ENCODE data around the gene PEX6. TPM values are rescaled to one million over a fixed set of nuclear protein-coding genes. Genes with fewer than 3 reads are reported as not detected.
"Not testable (repeated sequence)": the region's sequence is repeated elsewhere in the genome, so short reads cannot be mapped to it uniquely, and the experiment has no call there.

Gene PEX6
- polyA plus RNA-seq, 5 donors, result 12.8 to 23.9 (median 17.8) TPM

DNA sequence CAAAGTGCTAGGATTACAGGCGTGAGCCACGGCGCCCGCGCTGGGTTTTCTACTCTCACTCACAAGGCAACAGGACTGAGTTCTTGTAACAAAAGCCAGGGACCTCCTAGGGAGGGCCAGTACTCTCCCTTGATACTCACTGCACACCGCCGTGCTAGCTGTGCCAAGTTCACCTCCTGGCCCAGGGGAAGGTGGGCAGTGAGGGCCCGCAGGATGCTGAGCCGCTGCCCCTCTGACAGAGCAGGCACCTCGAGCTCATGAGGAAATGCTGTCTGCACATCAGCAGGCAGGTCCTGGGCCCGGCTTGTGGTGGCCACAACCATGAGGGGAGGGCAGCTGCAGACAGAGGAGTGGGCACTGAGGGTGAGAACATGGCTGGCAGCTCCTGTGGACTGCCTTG, 11.8 kb downstream of the PEX6 start:
- DNase-seq, result no peak

DNA sequence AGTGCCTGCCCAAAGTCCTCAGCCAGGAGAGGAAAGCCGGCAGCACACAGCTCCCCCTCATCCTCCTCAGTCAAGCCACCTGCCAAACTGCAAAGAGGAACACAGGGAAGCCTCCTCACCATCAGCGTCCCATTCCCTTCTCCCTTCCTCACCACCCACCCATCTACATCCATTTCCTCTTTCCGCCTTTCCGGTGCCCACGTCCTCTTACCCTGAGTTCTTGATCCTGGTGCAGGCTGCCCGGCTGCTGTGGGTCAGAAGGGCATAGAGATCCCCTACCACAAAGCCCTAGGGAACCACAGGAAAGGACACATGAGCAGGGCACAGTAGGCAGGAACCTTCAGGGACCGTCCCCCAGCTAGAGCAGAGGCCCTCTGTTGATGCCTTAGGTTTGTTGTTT, 12.4 kb downstream of the PEX6 start:
- DNase-seq, result no peak

DNA sequence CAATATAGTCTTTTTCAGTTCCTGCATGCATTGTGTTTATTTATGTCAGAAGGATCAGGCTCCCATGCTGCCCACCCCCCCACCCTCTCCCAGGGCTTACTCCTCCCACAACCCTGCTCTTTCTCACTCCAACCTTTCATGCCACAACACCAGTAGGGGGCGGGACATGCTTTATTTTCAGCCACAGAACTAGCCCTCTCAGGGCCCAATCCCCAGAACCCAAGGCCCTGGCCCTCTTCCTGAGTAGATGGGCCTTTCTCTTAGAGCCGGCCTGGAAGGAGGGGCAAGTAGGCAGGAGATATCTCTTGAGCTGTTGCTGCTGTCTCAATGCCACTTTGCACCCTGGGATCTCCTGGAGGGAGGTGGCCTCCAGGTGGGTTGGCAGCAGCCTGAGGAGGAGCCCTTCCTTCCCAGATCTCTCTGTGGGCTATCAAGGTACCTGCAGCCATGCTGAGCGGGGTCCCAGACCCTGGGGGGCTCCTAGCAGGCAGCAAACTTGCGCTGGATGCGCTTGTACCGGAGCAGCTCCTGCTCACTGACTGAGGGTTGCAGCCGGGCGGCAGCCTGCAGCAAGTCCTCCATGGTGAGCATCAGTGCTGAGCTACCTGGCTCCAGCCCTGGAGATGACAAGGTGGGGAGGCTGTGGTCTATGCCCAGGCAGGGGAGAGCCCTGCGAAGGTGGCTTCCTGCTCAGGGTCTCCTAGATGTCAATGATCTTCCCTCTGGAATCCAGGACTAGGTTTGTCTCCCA, 15.0 kb downstream of the PEX6 start:
- no peak for DNase-seq

DNA sequence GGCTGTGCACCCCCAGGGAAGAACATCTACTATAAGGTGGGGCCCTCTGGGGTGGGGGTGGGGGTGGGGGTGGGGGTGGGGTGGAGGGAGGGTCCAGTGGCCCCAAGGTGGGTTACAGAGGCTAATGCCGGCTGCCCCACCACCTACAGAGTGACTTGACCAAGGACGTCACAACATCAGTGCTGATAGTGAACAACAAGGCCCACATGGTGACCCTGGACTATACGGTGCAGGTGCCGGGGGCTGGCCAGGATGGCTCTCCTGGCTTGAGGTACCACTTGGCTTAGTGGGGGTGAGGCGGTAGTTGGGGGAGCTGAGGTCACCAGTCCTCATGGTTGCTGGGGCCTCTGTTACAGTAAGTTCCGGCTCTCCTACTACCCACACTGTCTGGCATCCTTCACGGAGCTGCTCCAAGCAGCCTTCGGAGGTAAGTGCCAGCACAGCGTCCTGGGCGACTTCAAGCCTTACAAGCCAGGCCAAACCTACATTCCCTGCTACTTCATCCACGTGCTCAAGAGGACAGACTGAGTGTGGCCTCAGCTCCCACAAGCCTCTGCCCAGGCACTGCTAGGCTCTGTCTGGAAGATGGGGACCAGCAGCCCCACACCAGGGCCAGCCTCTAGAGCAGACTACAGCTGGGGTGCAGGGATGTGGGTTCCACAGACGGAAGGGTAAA, 15.7 kb downstream of the PEX6 start:
- DNase-seq, result no peak

DNA sequence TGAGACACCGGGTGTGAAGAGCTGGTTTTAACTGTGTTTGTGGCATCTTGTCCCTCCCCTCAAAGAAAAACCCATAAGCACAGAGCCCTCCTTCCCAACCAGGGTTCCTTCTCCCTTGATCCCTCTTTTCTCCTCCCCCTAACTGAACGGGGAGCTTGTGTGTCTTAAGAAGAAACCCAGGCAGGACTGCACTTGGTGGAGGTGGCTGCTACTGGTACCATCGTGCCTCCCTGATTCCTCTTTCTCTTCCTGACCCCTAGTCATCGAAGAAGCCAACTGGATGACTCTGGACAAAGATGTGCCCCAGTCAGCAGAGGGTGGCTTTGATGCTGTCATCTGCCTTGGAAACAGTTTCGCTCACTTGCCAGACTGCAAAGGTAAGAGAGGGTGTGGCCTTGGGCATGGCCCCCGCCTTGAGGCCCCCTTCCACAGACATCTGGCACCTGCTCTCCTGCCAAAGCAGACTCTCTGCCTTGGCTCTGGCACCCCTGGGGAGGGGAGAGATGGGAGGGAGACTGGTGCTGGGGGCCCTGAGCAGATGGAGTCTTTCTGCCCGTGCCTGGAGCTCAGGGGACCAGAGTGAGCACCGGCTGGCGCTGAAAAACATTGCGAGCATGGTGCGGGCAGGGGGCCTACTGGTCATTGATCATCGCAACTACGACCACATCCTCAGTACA, 16.3 kb downstream of the PEX6 start:
- no peak for DNase-seq

DNA sequence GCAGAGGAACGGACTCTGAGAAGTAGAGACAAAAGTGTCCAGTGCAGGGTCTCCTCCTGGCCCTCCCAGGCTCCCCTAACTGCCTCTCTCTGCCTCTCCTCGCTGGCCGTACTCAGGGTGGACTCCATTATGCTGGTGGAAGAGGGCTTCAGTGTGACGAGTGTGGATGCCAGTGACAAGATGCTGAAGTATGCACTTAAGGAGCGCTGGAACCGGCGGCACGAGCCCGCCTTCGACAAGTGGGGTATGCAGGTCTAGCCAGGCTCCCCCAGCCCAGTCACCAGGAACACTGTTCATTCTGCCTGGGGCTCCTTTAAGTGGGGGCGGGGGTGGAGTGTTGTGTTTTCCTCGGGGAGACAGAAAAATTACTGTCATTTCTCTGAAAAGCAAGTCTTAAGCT, 16.9 kb downstream of the PEX6 start:
- DNase-seq, result no peak

DNA sequence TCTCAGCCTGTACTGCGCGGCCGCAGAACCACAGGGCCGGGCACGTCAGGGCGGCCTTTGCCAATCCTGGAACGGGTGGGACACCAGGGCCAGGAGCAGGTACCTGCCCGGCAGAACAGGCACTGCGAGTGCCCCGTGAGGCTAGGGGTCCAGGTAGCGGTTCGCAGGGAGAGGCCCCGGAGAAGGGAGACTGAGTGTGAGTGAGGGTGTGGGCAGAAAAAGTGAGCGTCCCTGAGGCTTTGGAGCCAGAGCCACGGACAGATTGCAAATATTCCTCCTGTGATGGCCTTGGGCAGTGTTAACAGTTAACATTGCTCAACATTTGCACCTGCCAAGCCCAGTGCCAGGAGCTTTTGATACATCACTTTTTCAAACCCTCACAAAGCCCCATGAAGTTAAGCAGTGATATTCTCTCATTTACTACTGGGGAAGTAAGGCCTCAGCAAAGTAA, 17.9 kb downstream of the PEX6 start:
- DNase-seq, result no peak

DNA sequence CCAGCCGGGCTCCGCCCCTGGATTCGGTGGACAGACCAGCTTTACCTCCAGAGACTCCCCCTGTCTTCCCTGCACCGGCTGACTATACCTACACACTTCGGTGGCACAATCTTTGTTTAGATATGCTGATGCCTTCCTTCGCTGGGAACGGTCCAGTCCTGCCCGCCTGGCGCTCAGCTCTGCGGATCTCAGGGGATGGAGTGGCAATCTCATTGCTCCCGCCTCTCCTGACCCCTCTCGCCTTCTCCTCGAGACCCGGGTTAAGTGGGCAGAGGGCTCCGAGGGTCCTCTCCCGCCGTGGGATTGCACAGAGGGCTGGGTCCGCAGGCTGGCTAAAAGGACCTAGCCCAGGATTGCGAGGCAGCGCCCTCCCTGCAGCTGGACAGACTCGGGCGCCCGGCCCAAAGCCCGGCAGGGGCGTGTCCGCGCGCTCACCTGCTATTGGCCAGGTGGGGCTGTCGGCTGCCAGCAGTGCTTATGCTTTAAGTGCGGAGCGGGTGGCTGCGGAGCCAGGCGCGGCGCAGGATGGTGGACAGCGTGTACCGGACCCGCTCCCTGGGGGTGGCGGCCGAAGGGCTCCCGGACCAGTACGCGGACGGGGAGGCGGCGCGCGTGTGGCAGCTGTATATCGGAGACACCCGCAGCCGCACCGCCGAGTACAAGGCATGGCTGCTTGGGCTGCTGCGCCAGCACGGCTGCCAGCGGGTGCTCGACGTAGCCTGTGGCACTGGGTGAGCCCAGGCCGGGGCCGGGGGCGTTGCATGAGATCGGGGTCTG, 18.6 kb downstream of the PEX6 start, which contains the start of gene GNMT:
Gene GNMT, plus strand, starts transcription at position 512 of the 777 bp plus-strand sequence. Its CDS starts 14 bp downstream, at position 526.
- peak in 1 of 2 donors; percentile 47 for DNase-seq

DNA sequence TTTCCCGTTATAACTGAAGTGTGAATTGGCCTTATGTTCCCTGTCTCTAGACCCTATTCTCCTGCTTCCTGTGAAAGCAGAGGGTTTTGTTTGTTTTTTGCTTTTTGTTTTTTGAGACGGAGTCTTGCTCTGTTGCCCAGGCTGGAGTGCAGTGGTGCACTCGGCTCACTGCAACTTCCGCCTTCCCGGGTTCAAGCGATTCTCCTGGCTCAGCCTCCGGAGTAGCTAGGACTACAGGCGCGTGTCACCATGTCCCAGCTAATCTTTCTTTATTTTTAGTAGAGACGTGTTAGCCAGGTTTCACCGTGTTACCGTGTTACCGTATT, 19.1 kb downstream of the PEX6 start:
- DNase-seq, result no peak

DNA sequence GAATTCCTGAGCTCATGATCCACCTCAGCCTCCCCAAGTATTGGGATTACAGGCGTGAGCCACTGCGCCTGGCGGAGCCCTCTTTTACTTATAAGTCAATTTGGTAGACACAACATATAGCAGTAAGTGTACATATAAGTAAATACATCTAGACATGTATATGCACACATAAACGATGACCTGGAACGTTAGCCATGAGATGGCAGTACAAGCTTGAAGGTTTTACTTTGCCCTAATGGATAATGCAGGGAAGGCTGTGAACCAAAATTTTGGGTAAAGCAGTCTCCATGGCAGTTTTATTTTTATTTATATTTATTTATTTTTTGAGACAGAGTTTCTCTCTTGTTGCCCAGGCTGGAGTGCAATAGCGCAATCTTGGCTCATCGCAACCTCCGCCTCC, 20.9 kb downstream of the PEX6 start:
- DNase-seq, result no peak

DNA sequence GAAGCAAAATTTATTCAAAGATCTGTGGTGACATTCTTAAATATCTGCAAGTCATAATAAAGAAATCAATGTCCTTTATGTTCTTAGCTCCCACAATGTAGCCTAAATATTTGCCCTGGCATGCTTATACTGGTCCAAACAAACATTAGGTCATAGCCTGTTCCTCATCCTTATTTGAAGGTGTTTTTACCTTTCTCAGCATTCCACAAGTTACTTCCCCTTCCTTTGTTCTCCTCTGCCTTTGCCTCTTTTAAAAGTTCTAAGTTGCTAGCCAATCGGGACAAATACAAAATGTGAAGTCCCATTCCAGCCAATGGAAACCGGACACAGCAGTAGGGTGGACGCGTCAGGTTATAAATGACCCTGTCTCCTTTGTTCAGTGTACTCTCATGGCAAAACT, 24.6 kb downstream of the PEX6 start:
- DNase-seq, result not testable (repeated sequence)

DNA sequence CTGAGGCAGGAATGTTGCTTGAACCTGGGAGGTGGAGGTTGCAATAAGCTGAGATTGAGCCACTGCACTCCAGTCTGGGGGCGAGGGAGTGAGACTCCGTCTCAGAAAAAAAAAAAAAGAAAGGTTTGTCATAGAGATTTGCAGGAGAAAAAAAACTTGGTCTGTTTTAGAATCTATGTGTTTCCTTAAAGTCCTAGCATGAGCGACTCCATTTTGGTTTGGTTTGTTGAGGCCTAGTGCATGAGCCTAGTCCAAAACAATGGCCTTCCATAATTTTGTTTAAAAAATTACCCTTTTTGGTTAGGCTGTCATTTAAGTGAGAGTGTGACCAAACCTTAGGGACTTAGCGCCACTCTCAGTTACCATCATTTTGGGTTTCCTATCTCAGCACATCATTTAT, 26.6 kb downstream of the PEX6 start:
- no peak for DNase-seq

DNA sequence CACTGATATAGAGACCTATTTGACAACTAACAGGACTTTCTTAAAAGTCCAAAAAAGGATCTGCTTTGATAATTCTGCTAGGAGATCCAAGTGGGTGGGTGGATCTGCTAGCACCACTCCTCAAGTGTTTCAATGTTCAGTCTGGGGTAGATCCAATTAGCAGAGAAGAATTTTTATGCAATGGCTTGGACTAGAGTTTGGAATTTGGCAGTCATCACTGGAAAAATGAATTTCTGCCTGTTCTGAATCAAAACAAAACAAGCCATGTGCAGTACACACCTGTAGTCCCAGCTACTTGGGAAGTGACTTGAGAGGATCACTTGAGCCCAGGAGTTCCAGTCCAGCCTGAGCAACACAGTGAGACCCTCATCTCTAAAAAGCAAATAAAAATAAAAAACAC, 31.0 kb downstream of the PEX6 start:
- DNase-seq, result no peak

DNA sequence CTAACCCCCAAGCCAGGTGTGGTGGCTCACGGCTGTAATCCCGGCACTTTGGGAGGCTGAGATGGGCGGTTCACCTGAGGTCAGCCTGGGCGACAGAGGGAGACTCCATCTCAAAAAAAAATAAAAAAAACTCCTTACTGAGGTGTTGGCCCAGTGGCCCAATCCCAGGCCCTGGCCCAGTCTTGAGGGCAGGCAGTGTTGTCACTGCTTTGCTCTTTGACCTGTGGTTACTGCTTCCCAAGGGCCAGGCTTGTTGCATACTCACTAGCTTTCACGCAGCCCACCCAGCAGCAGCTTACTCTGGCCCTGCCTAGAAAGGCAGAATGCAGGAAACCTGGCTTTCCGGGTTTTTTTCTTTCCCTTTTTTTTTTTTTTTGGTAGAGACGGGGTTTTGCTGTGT, 36.5 kb downstream of the PEX6 start:
- no peak for DNase-seq

DNA sequence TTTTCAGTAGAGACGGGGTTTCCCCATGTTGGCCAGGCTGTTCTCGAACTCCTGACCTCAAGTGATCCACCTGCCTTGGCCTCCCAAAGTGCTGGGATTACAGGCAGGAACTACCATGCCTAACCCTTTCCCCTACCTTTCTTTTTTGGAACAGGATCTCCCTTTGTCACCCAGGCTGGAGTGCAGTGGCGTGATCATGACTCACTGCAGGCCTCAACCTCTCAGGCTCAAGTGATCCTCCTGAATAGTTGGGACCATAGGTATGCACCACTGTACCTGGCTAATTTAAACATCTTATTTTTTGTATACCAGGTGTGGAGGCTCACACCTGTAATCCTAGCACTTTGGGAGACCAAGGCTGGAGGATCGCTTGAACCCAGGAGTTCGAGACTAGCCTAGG, 37.6 kb downstream of the PEX6 start:
- DNase-seq, result not testable (repeated sequence)

DNA sequence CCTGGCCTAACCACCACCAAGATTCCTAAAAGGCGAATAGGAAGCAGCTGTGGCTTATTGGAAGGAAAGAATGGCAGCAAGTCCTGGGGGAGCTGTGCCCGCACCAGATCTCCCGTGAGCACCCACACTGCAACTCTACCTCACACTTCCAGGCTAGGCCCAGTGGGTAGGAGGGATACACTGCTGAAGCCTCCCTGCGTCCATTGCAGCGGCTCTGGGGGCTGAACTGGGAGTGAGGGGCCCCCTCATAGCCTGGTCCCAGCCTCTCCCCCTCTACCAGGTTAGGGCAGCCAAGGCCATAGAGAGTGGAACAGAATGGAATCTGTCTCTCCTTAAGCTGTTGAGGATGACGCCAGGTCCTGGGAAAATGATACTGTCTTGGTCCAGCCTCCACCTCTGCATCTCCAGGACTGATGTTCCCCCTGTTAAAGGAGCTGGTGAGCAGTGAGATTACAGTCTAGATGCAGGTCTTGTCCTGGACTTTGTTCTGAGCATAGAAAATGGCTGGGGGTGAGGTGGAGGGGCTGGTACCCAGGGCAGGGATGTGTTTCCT, 38.4 kb downstream of the PEX6 start:
- no peak for DNase-seq

DNA sequence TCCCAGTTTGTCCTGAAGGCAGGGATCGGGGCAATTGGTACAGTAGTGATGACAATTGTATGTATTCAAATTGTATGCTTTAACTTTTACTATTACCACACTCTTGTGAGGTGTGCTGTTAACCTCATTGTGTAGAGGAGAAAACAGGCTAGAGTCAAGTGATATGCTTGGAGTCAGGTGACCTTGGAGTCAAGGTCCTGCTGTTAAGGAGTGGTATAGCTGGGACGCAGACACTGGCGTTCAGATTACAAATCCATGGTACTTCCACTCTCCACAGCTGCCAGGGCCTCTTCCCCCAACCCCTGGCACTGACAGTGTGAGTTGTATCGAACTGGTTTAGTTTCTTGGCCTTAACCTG, 39.2 kb downstream of the PEX6 start:
- DNase-seq, result no peak

DNA sequence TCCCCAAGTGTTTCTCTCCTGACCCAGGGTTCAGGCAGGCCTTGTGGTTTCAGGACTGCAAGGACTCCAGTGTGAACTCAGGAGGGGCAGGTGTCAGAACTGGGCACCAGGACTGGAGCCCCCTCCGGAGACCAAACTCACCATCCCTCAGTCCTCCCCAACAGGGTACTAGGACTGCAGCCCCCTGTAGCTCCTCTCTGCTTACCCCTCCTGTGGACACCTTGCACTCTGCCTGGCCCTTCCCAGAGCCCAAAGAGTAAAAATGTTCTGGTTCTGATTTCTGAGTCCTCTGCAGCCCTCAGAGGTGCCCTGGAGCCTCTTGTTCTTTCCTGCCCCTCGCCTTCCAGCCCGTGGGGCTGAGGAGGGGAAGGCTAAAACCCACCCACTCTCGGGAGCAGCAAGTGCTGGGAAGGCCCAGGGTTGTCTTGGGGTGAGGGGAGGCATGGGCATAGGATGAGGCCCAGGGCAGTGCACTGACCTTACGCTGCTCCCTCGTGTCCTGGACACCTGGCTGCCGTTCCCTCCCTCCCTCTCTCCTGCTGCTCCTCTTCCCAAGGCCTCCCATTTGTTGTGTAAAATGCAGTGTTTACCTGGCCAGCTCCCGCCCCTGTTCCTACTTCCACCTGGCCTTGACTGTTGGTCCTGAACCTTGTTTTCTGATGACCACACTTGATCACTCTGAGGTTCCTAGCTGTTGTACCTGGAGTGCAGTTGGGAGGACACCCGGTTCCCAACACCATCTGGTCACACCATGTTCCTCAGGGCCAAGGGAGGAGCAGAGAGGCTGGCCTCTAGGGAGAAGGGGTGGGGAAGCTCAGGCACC, 39.8 kb downstream of the PEX6 start:
- no peak for DNase-seq

DNA sequence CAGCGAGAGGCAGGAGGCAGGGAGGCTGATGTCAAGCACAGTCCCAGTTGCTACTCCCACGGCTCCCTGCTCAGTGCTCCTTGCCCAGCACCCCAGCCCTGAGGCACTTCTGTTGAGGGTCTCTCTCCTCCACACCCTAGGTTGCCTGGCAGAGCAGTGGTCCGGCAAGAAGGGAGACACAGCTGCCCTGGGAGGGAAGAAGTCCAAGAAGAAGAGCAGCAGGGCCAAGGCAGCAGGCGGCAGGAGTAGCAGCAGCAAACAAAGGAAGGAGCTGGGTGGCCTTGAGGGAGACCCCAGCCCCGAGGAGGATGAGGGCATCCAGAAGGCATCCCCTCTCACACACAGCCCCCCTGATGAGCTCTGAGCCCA, 40.6 kb downstream of the PEX6 start:
- DNase-seq, result no peak

DNA sequence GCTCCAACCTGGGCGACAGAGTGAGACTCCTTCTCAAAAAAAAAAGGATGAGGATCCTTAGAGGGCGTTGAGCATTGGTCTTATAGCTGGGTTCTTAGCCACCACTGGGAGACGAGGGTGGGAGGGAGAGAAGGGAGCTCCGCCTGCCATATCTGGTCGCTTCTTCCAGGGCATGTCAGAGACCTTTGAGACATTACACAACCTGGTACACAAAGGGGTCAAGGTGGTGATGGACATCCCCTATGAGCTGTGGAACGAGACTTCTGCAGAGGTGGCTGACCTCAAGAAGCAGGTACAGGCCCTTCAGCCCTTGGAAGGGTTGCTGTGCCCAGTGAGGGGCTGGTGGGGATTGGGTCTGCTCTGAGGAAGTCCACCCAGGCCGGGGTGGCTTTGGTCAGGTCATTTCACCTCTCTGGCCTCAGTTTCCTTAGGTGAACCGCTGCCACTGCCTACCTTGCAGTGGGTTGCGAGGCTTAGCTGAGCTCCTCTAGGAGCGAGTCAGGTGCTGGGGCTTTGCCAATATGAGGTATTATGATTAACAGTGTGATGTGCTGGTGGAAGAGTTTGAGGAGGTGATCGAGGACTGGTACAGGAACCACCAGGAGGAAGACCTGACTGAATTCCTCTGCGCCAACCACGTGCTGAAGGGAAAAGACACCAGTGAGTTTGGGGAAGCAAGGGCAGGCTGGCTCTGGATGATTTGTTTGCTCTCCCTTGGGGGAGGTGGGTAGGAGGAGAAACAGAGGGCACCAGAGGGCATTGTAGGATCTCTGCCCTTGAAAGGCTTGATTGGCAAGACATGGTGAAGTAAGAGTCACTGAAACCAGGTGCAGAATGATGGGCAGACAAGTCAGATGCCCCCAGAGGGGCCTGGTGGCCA, 41.2 kb downstream of the PEX6 start:
- DNase-seq, result no peak

Data from right lung (tissue), 5 donors.